ENCODE data around the gene ZBTB24. TPM values are rescaled to one million over a fixed set of nuclear protein-coding genes. Genes with fewer than 3 reads are reported as not detected.

The ZBTB24 gene
- total RNA-seq = 9.3 and 12.3 TPM in 2 replicates

DNA sequence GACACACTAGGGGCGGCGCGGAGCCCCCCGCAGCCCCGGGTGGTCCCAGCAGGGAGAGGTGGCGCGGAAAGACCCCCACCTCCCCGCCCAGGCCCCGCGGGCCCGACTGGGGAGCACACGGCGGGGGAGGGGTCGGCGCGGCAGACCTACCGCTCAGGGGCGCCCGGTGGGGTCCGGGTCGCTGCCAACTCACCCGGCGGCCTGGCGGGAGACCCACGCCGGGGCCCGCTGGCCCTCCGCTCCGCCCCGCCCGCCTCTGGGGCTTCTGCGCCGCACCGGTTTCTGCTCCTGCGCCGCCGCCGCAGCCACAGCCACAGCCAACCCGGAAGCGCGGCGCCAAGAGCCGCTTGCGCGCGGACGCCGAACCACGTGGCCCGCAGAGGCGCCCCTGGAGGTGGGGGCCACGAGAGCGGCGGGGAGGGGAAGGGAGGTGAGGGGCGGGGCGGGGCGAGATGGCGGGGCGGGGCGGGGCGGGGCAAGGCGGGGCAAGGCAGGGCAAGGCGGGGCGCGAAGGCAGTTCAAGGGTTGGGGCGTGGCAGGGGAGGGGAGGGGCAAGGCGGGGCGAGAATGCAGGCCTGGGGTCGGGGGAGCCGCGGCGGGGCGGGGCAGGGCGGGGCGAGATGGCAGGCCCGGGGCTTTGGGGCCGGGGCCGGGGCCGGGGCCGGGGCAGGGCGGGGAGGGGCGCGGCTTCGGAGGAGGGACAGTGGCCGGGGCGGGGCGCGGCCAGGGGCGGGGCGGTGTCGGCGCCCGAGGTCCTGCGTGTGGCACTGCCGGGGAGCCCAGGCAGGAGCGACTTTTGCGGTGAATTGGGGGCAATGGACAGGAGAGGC, at the start of gene ZBTB24:
ZBTB24 (minus strand) TSS at position 315 of the 830 bp plus-strand sequence. CDS start 1,193 bp downstream, outside the sequence.

DNA sequence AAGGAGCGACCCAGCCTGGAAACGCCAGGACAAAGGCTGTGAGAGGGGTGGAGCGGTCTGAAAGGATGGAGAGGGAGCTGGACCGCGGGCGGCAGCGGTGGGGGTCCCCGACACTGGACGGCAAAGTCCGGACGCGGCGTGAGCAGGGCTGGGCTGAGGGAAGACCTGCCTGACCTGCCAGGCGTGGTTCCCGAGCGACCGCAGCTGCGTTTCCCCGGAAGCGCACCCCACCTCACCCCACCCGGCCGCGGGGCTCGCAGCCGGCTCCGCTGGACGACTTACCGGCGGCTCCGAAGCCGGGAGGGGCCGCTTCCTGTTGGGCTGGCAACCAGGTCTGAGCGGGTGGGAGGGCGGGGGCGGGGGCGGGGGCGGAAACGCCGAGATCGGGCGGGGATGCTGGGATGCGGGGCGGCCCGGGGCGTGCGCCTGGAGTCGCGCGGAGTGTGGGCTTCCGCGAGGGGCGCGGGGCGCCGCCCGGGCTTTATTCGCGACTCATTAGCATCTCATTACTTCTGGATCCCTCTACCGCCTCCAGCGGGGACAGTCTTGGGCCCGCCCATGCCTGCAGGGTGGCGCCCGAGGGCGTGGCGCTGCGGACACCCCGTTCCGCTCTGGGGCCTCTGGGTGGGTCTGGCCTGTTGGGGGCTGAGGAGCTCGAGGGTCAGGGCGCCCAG, 27.4 kb downstream of the ZBTB24 start, which contains the start of gene MICAL1:
MICAL1 (minus strand) TSS at position 336 of the 674 bp plus-strand sequence. CDS start 1,576 bp downstream, outside the sequence.

DNA sequence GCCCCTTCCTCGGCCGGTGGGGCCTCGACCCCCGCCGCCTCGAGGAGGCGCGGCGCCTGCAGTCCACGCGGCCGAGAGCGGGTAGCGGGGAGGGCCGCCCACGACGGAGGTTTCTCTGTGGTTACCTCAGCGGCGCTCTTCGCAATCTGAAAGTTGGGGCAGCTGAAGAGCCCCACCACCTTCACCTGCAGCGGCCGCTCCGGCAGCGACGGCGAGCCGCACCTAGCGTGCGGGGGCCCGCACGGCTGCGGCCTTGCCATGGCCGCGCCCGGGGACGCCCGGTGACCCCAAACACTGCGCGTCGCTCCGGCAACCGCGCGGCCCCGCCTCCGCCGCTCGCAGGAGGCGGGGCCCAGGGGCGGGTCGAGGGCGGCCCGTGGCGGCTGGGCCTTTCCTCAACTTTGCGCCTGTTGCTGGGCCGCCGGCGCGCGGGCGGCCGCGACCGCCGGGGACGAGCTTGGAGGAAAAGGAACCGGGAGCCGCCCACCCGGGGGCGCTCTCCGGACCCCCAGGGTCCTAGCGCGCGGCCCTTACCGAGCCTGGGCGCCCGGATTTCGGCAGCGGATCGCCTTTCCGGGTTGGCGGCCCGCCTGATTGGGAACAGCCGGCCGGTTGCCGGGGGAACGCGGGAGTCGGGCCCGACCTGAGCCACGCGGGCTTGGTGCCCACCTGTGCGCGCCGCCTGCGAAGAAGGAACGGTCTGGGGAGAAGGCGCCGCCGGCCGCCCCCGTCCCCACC, 42.5 kb downstream of the ZBTB24 start, which contains the start of the genes PPIL6 and SMPD2:
PPIL6 (minus strand) TSS at position 298 of the 738 bp plus-strand sequence; CDS start at position 260, 38 bp downstream.
SMPD2 (plus strand) TSS at position 394 of the 738 bp plus-strand sequence. CDS start 398 bp downstream, outside the sequence.

Other genes starting within 250 kb of the ZBTB24 start
- 175 and 189 TPM in 2 replicates for gene CD164, start 100.8 kb downstream of the ZBTB24 start, total RNA-seq
- 0.14 and 0.27 TPM in 2 replicates for gene PPIL6, start 42.6 kb downstream of the ZBTB24 start, total RNA-seq
- gene SMPD2, start 42.5 kb downstream of the ZBTB24 start, total RNA-seq = 8.4 and 11.8 TPM in 2 replicates
- gene MICAL1, start 27.4 kb downstream of the ZBTB24 start, total RNA-seq = 27.9 and 32.2 TPM in 2 replicates
- gene AK9, start 208.0 kb upstream of the ZBTB24 start, total RNA-seq = 7.3 and 10.2 TPM in 2 replicates
- 18.1 and 18.6 TPM in 2 replicates for gene FIG4, start 208.1 kb upstream of the ZBTB24 start, total RNA-seq

Data from thoracic aorta endothelial cell (primary cell).